Stimulated activated CD8-positive, alpha-beta memory T cell treated with anti-CD3 and anti-CD28 coated beads, Interleukin-15, amount 100 ng/mL, for 48 hours (primary cell): ENCODE measurements around the gene TSPAN7.

Source experiments
- DNase-seq, 2 donors: peaks; one replicate each; pipeline ENCODE4 v3.0.0-alpha.2; 2020; ENCODE audit warnings: low read depth in 2 of 2

The TSPAN7 gene

GRCh38 chrX:38561126-38561868 is at the start of gene TSPAN7:
TSPAN7 (plus strand) TSS chrX:38561542; CDS start chrX:38561547, 5 bp downstream.
- DNase-seq = peak; percentile 63 to 67

- DNase-seq = no peak
These were observed 48.1 kb upstream of the TSPAN7 start for GRCh38 chrX:38513112-38513742.

GRCh38 chrX:38514016-38514854 is 47.1 kb upstream of the TSPAN7 start:
- DNase-seq = no peak

- DNase-seq = no peak
These were observed 46.1 kb upstream of the TSPAN7 start for GRCh38 chrX:38515291-38515690.

- DNase-seq = no peak
These were observed 45.1 kb upstream of the TSPAN7 start for GRCh38 chrX:38516196-38516774.

GRCh38 chrX:38519651-38520050 is 41.7 kb upstream of the TSPAN7 start:
- DNase-seq = no peak

GRCh38 chrX:38538134-38538533 is 23.2 kb upstream of the TSPAN7 start:
- DNase-seq = no peak

GRCh38 chrX:38539748-38540147 is 21.6 kb upstream of the TSPAN7 start:
- DNase-seq = no peak

- DNase-seq = no peak
These were observed 12.8 kb upstream of the TSPAN7 start for GRCh38 chrX:38548508-38548907.

GRCh38 chrX:38552721-38553120 is 8.6 kb upstream of the TSPAN7 start:
- no peak for DNase-seq

- DNase-seq = no peak
These were observed 2.7 kb upstream of the TSPAN7 start for GRCh38 chrX:38558686-38559085.

GRCh38 chrX:38560776-38561125 is 591 bp upstream of the TSPAN7 start:
- DNase-seq = no peak

GRCh38 chrX:38561951-38562719 is 793 bp downstream of the TSPAN7 start:
- no peak for DNase-seq

GRCh38 chrX:38563030-38563429 is 1.7 kb downstream of the TSPAN7 start:
- no peak for DNase-seq

- no peak for DNase-seq
These were observed 9.1 kb downstream of the TSPAN7 start for GRCh38 chrX:38570396-38570795.

GRCh38 chrX:38571058-38571457 is 9.7 kb downstream of the TSPAN7 start:
- no peak for DNase-seq

GRCh38 chrX:38574858-38575257 is 13.5 kb downstream of the TSPAN7 start:
- no peak for DNase-seq

- DNase-seq = no peak
These were observed 14.5 kb downstream of the TSPAN7 start for GRCh38 chrX:38575888-38576287.

GRCh38 chrX:38577738-38578137 is 16.4 kb downstream of the TSPAN7 start:
- no peak for DNase-seq

GRCh38 chrX:38578167-38578566 is 16.8 kb downstream of the TSPAN7 start:
- no peak for DNase-seq

- no peak for DNase-seq
These were observed 21.8 kb downstream of the TSPAN7 start for GRCh38 chrX:38583181-38583580.

- DNase-seq = no peak
These were observed 33.1 kb downstream of the TSPAN7 start for GRCh38 chrX:38594434-38594833.
